GM11168 (cell line): Measurements from ENCODE around the gene PDLIM5.
"Not testable (repeated sequence)": the region's sequence is repeated elsewhere in the genome, so short reads cannot be mapped to it uniquely, and the experiment has no call there.

ENCODE experiments used
- in situ Hi-C: fragments of 300-500 bp; cut with MboI; formaldehyde crosslinking; loops from one replicate; pipeline ENCODE4 v1.12.0; 2022; ENCODE audit warnings: low sequenced_read_pairs; ENCODE audit not compliant: unreplicated experiment

PDLIM5 gene

GRCh38 chr4:94629058-94629457 is 177.3 kb downstream of the PDLIM5 start:
- in situ Hi-C loops: not testable (repeated sequence)

- in situ Hi-C loops: no loop called here
These were observed 178.1 kb downstream of the PDLIM5 start for GRCh38 chr4:94629837-94630236.

- in situ Hi-C loops: no loop called here
These were observed 182.5 kb downstream of the PDLIM5 start for GRCh38 chr4:94634271-94634670.

GRCh38 chr4:94635177-94635576 is 183.4 kb downstream of the PDLIM5 start:
- in situ Hi-C loops: no loop called here

GRCh38 chr4:94636004-94636403 is 184.3 kb downstream of the PDLIM5 start:
- in situ Hi-C loops: no loop called here

- in situ Hi-C loops: no loop called here
These were observed 187.6 kb downstream of the PDLIM5 start for GRCh38 chr4:94639298-94639697.

- in situ Hi-C loops: no loop called here
These were observed 188.4 kb downstream of the PDLIM5 start for GRCh38 chr4:94640151-94640550.

GRCh38 chr4:94641702-94642560 is 190.2 kb downstream of the PDLIM5 start:
- in situ Hi-C loops: no loop called here

GRCh38 chr4:94642561-94642866 is 190.8 kb downstream of the PDLIM5 start:
- in situ Hi-C loops: no loop called here

GRCh38 chr4:94648699-94649098 is 197.0 kb downstream of the PDLIM5 start:
- in situ Hi-C loops: no loop called here

- in situ Hi-C loops: no loop called here
These were observed 197.8 kb downstream of the PDLIM5 start for GRCh38 chr4:94649381-94650133.

- in situ Hi-C loops: no loop called here
These were observed 198.4 kb downstream of the PDLIM5 start for GRCh38 chr4:94650134-94650495.

- in situ Hi-C loops: no loop called here
These were observed 198.9 kb downstream of the PDLIM5 start for GRCh38 chr4:94650690-94651089.

- in situ Hi-C loops: no loop called here
These were observed 201.4 kb downstream of the PDLIM5 start for GRCh38 chr4:94653095-94653649.

- in situ Hi-C loops: no loop called here
These were observed 202.4 kb downstream of the PDLIM5 start for GRCh38 chr4:94653984-94654609.

- in situ Hi-C loops: no loop called here
These were observed 203.0 kb downstream of the PDLIM5 start for GRCh38 chr4:94654714-94655113.

GRCh38 chr4:94660614-94661013 is 208.9 kb downstream of the PDLIM5 start:
- in situ Hi-C loops: no loop called here

- in situ Hi-C loops: not testable (repeated sequence)
These were observed 213.3 kb downstream of the PDLIM5 start for GRCh38 chr4:94665021-94665420.

- in situ Hi-C loops: no loop called here
These were observed 214.0 kb downstream of the PDLIM5 start for GRCh38 chr4:94665500-94666404.

- in situ Hi-C loops: no loop called here
These were observed 217.0 kb downstream of the PDLIM5 start for GRCh38 chr4:94668724-94669123.
